GM18907 (cell line): ENCODE data around the gene TPGS1.

Experiments
- ATAC-seq: cut with Tn5 transposase; IDR thresholded peaks from one replicate; pipeline ENCODE4 v1.9.1; 2021; ENCODE audit warnings: mild to moderate bottlenecking, moderate library complexity; ENCODE audit not compliant: unreplicated experiment

The TPGS1 gene

GRCh38 chr19:536031-536880 is 29.0 kb downstream of the TPGS1 start:
- no peak for ATAC-seq

- no peak for ATAC-seq
Measured at GRCh38 chr19:536881-537404, 29.6 kb downstream of the TPGS1 start.

- ATAC-seq, result no peak
Measured at GRCh38 chr19:538641-539428, 31.5 kb downstream of the TPGS1 start.

GRCh38 chr19:539429-540030 is 32.2 kb downstream of the TPGS1 start:
- ATAC-seq, result no peak

- no peak for ATAC-seq
Measured at GRCh38 chr19:540867-541637, 33.8 kb downstream of the TPGS1 start.

- no peak for ATAC-seq
Measured at GRCh38 chr19:541699-542098, 34.4 kb downstream of the TPGS1 start.

- ATAC-seq, result no peak
Measured at GRCh38 chr19:542173-542866, 35.0 kb downstream of the TPGS1 start.

GRCh38 chr19:543910-544608 is 36.8 kb downstream of the TPGS1 start, which contains the start of gene GZMM:
Gene GZMM, plus strand, starts transcription at chr19:544053. Its CDS starts 19 bp downstream, at chr19:544072.
- no peak for ATAC-seq

GRCh38 chr19:547117-547516 is 39.8 kb downstream of the TPGS1 start:
- no peak for ATAC-seq

GRCh38 chr19:547836-548720 is 40.8 kb downstream of the TPGS1 start:
- no peak for ATAC-seq

- ATAC-seq, result no peak
Measured at GRCh38 chr19:548886-549830, 41.9 kb downstream of the TPGS1 start.

GRCh38 chr19:554817-555216 is 47.5 kb downstream of the TPGS1 start:
- no peak for ATAC-seq

GRCh38 chr19:555474-555808 is 48.1 kb downstream of the TPGS1 start:
- ATAC-seq, result no peak

- no peak for ATAC-seq
Measured at GRCh38 chr19:556611-557382, 49.5 kb downstream of the TPGS1 start.

- ATAC-seq, result no peak
Measured at GRCh38 chr19:558770-559439, 51.6 kb downstream of the TPGS1 start.

GRCh38 chr19:560121-560520 is 52.8 kb downstream of the TPGS1 start:
- no peak for ATAC-seq
